T-helper 2 cell treated with Interferon-gamma antibody and Interleukin-4, amounts not matched to agents 100 ng/mL and 5 ng/mL, for 36 hours (primary cell): ENCODE measurements around the gene UBE2S. TPM values are rescaled to one million over a fixed set of nuclear protein-coding genes. Genes with fewer than 3 reads are reported as not detected.

Experiments used
- intact Hi-C: fragments of 100-400 bp; cut with micrococcal nuclease; formaldehyde crosslinking; loops from one replicate; pipeline ENCODE4 v1.15.1; 2023
- total RNA-seq: library from RNA; stranded (reverse); gene quantifications from 2 replicates; pipeline ENCODE4 v1.2.3, GENCODE V29; 2022

The UBE2S gene
- total RNA-seq, 1 donor from 2014 or later, result 217 TPM

- intact Hi-C loops, result loop anchor here (1.0 to 10.0 kb wide), 9 partner anchors 21 to 269 kb away; partner anchors contain the start of genes C19orf85, FIZ1, ISOC2 and KMT5C
These were observed 21.7 kb downstream of the UBE2S start, which contains the start of gene RPL28 for GRCh38 chr19:55385724-55386492. Gene RPL28, plus strand, starts transcription at chr19:55385932. Its CDS starts 426 bp downstream, at chr19:55386358.

GRCh38 chr19:55384920-55385723 is 22.5 kb downstream of the UBE2S start:
- intact Hi-C loops, result loop anchor here (1.0 to 10.0 kb wide), 9 partner anchors 22 to 268 kb away; partner anchors contain the start of genes C19orf85, FIZ1, ISOC2 and KMT5C

GRCh38 chr19:55384131-55384919 is 23.3 kb downstream of the UBE2S start, which contains the start of gene TMEM238:
Gene TMEM238, minus strand, starts transcription at chr19:55384292. Its CDS starts 33 bp downstream, at chr19:55384259.
- intact Hi-C loops, result loop anchor here (10.0 kb wide), 1 partner anchor 250 kb away; no protein-coding TSS in a partner anchor

- intact Hi-C loops, result loop anchor here (10.0 kb wide), 1 partner anchor 251 kb away; no protein-coding TSS in a partner anchor
These were observed 24.1 kb downstream of the UBE2S start for GRCh38 chr19:55383279-55384130.

GRCh38 chr19:55382522-55383054 is 25.0 kb downstream of the UBE2S start:
- intact Hi-C loops, result loop anchor here (10.0 kb wide), 1 partner anchor 252 kb away; no protein-coding TSS in a partner anchor

GRCh38 chr19:55382013-55382412 is 25.6 kb downstream of the UBE2S start:
- intact Hi-C loops, result loop anchor here (10.0 kb wide), 1 partner anchor 253 kb away; no protein-coding TSS in a partner anchor

GRCh38 chr19:55379174-55379573 is 28.4 kb downstream of the UBE2S start:
- intact Hi-C loops, result no loop called here

- intact Hi-C loops, result no loop called here
These were observed 30.0 kb downstream of the UBE2S start for GRCh38 chr19:55377356-55378131.

GRCh38 chr19:55376241-55376933 is 31.2 kb downstream of the UBE2S start, which contains the start of gene TMEM190:
Gene TMEM190, plus strand, starts transcription at chr19:55376826. Its CDS starts 28 bp downstream, at chr19:55376854.
- intact Hi-C loops, result no loop called here

- intact Hi-C loops, result no loop called here
These were observed 33.4 kb downstream of the UBE2S start for GRCh38 chr19:55373993-55374757.

- intact Hi-C loops, result no loop called here
These were observed 34.1 kb downstream of the UBE2S start for GRCh38 chr19:55373306-55373992.

- intact Hi-C loops, result no loop called here
These were observed 35.1 kb downstream of the UBE2S start for GRCh38 chr19:55372316-55373081.

- intact Hi-C loops, result no loop called here
These were observed 37.1 kb downstream of the UBE2S start, which contains the start of gene IL11 for GRCh38 chr19:55370305-55370988. Gene IL11, minus strand, starts transcription at chr19:55370463. Its CDS starts 153 bp downstream, at chr19:55370310.

- intact Hi-C loops, result no loop called here
These were observed 37.8 kb downstream of the UBE2S start for GRCh38 chr19:55369653-55370304.
